SH-SY5Y (cell line): ENCODE measurements around the gene RASAL2.

Experiments
- GATA2 ChIP-seq: IDR thresholded peaks from 2 replicates; pipeline ENCODE4 v1.6.1; 2011; ENCODE audit warnings: mild to moderate bottlenecking, low read depth, low read length
- GATA3 ChIP-seq: IDR thresholded peaks from 2 replicates; pipeline ENCODE4 v1.6.1; 2011; ENCODE audit warnings: low read depth, mild to moderate bottlenecking, low read length, moderate library complexity

DNA sequence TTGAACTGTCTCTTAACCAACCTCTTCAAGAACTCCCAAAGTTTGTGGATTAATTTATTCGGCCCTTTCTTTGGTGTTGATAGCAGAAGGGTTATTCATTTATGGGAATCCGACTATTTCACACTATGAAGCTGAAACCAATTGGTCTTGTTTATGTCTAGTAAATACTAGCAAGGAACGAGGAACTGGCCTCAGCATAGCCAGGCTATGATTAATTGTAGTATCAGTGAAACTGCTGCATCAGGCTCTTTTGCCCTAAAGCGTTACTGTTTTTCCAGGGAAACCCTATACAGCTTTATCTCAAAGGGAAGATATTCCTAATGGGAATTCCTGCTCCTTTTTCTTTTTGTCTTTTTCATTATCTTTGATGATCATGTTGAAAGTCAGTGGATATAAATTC, 367.8 kb downstream of the RASAL2 start:
- TF ChIP-seq GATA2 (no peak), GATA3 (no peak)
